ENCODE results near the gene AFF3.
"Not testable (repeated sequence)": the region's sequence is repeated elsewhere in the genome, so short reads cannot be mapped to it uniquely, and the experiment has no call there.

The AFF3 gene

DNA sequence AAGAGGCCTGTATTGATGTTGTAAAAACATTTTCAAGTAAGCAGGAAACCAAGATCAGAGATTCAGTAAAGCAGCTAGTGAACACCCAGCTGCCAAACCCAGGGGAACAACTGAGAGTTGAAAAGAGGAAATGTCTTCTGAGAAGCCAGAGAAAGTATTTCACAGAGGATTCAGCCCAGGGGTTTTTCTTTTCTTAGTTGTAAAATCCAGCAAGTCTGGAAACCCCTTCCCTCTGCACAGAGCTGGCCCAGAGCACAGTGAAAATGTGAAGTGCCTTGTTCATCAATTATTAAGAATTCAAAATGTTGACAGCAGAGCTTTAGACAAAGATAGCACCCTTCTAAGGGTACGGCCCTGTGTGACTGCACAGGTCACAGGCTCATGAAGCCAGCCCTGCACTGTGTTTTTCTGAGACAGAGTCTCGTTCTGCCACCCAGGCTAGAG is 28.4 kb downstream of the AFF3 start:
- TF ChIP-seq, protein P1, sequence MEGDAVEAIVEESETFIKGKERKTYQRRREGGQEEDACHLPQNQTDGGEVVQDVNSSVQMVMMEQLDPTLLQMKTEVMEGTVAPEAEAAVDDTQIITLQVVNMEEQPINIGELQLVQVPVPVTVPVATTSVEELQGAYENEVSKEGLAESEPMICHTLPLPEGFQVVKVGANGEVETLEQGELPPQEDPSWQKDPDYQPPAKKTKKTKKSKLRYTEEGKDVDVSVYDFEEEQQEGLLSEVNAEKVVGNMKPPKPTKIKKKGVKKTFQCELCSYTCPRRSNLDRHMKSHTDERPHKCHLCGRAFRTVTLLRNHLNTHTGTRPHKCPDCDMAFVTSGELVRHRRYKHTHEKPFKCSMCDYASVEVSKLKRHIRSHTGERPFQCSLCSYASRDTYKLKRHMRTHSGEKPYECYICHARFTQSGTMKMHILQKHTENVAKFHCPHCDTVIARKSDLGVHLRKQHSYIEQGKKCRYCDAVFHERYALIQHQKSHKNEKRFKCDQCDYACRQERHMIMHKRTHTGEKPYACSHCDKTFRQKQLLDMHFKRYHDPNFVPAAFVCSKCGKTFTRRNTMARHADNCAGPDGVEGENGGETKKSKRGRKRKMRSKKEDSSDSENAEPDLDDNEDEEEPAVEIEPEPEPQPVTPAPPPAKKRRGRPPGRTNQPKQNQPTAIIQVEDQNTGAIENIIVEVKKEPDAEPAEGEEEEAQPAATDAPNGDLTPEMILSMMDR (IDR thresholded peaks at IDR 0.05; ENCODE audit: control extremely low read depth, extremely low read depth, low read depth, missing control alignments) = no peak
- ChIA-PET CTCF (interaction anchor here (1.0 kb wide), 1 partner anchor 555 kb away, joined by 3 read pairs; no protein-coding TSS in a partner anchor), POLR2A (no interaction called here)
- peak; percentile 54 for DNase-seq (ENCODE audit: extremely low spot score)

GRCh38 chr2:100110614-100111000 is 31.8 kb downstream of the AFF3 start:
- ChIA-PET CTCF (interaction anchor here (1.9 kb wide), 1 partner anchor 20 kb away, joined by 6 read pairs; no protein-coding TSS in a partner anchor), POLR2A (no interaction called here)
- TF ChIP-seq, protein P1 (IDR thresholded peaks at IDR 0.05; ENCODE audit: control extremely low read depth, extremely low read depth, low read depth, missing control alignments) = no peak
- no peak for DNase-seq (ENCODE audit: extremely low spot score)

GRCh38 chr2:100109986-100110613 is 32.3 kb downstream of the AFF3 start:
- TF ChIP-seq, protein P1 (IDR thresholded peaks at IDR 0.05; ENCODE audit: control extremely low read depth, extremely low read depth, low read depth, missing control alignments) = no peak
- no peak for DNase-seq (ENCODE audit: extremely low spot score)
- ChIA-PET CTCF (interaction anchor here (1.9 kb wide), 1 partner anchor 21 kb away, joined by 6 read pairs; no protein-coding TSS in a partner anchor), POLR2A (no interaction called here)

DNA sequence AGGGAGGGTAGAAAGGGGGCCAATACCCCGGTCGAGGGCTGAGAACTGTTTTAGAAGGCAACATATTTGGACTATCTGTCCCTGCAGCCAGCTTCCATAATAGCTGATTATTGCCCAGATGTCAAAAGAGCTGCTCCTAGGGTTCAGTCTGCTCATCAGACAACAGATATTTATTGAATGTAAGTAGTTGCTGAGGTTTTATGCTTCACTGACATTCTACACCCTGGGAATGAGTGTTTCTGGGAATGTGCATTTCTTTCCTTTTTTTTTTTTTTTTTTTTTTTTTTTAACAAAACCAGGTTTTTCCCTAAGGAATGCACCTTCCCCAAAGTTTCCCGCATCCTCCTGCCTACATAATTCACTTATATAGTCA is 33.8 kb downstream of the AFF3 start:
- CTCF ChIA-PET; DNase-seq (ENCODE audit: extremely low spot score); POLR2A ChIA-PET: not testable (repeated sequence)

DNA sequence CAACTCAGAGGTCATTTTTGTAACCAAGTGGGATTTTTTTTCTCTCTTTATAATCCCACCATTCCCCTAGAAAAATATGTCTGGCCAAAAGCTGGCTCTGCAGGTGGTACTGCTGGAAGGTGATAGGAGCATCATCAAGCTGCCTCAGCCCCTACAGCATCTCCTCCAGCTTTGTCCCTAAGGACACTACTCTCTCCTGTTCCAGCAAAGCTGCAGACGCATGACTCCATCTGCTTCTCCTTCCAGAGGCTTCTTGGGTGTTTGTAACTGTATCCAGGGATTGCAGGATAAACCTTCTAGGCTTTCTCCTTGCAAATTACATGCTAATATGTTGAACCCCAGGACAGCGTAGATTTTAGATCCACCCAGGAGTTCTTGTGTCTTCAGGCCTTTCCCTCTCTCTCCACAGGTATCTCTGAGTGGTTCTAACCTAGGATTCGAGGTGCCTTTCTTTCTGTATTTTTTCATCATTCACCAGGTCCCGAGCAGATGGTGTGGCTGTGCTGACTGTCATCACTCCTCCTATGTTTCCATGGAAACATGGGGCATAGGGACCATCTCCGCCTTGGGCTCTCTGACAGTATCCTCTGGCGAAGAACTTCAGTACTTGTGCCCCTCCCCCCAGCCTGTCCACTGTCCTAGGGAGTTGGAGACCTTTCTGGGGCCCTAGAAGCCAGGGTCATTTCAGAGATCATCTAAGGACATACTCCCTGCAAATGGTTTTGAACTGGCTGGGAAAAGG is 34.3 kb downstream of the AFF3 start:
- CTCF ChIA-PET = no interaction called here
- TF ChIP-seq, protein P1 (IDR thresholded peaks at IDR 0.05; ENCODE audit: control extremely low read depth, extremely low read depth, low read depth, missing control alignments) = no peak
- DNase-seq (ENCODE audit: extremely low spot score) = no peak
- POLR2A ChIA-PET = no interaction called here

GRCh38 chr2:100107440-100107839 is 35.0 kb downstream of the AFF3 start:
- TF ChIP-seq, protein P1 (IDR thresholded peaks at IDR 0.05; ENCODE audit: control extremely low read depth, extremely low read depth, low read depth, missing control alignments) = no peak
- no peak for DNase-seq (ENCODE audit: extremely low spot score)
- ChIA-PET POLR2A (no interaction called here), CTCF (no interaction called here)

GRCh38 chr2:100106460-100106859 is 35.9 kb downstream of the AFF3 start:
- POLR2A ChIA-PET = no interaction called here
- CTCF ChIA-PET = interaction anchor here (1.3 to 1.5 kb wide), 2 partner anchors 28 to 130 kb away, joined by 3 read pairs; no protein-coding TSS in a partner anchor
- TF ChIP-seq, protein P1 (IDR thresholded peaks at IDR 0.05; ENCODE audit: control extremely low read depth, extremely low read depth, low read depth, missing control alignments) = no peak
- DNase-seq (ENCODE audit: extremely low spot score) = no peak
